Measurements from ENCODE around the gene RHBG. TPM values are rescaled to one million over a fixed set of nuclear protein-coding genes. Genes with fewer than 3 reads are reported as not detected.

Gene RHBG
- total and polyA plus RNA-seq, 2 donors (not counting 1 experiment from before 2014, with no cell fraction given) = not detected

DNA sequence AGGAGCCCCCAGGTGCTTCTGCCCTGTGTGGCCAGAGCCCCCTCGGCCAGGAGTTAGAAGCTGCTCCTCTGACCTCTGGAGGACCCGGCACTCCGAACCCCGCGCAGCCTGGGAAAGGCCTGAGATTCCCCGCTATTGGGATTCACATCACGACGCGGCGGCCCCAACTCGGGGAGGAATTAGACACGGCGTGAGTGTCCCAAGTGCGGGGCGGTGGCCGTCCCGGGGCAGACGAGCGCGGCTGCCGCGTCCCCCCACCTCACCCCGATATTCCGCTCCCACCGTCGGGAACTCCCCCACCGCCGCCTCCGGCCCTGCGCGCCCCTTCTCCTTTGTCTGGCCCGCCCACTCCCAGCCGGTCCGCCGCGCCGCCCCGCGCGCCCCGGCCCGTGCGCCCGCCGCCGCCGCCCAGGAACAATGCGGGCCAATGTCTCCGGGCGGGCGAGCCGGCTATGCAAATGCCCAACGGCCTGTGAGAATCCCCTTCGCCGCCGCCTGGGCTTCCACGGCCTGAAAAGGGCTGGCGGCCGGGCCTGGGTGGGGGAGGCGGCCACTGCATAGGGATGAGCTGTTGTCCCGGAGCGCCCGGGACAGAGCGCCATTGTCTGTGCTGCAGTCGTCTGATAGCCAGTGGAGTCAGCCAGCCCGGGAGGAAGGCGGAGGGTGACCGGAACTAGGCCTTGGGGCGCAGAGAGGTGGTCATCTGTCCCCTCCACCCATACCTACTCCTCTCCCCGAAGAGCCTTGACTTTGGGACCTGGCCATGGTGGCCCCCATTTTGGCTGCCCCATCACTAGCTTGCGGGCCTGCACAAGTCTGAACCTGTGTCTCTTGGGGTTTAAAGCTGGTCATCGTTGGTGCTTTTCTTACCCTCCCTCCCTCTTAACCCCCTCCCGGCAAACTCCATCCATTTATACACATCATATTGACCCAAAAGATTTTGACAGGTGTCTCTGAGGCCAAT, 19.4 kb downstream of the RHBG start:
- Histone ChIP-seq H3K4me1 (ENCODE audit: control insufficient read depth in 2 of 2, insufficient read depth in 2 of 2, low read length in 2 of 2) (peaks cover 4 to 19% of the 10 kb centered on the region in 2 donors), H3K4me3 (ENCODE audit: control extremely low read depth in 1 of 5, extremely low read depth in 1 of 5, insufficient read depth in 1 of 5, low read depth in 2 of 5, low read length in 4 of 5) (no peak overlapping the region), H3K4me2 (replicated peaks; ENCODE audit: low read depth, low read length, poor library complexity, severe bottlenecking) (peak overlapping the region; percentile 40), H3K36me3 (replicated peaks in 1 of 2; ENCODE audit: control extremely low read depth in 1 of 2, control insufficient read depth in 1 of 2, extremely low read depth in 1 of 2, insufficient read depth in 2 of 2, low read length in 1 of 2) (no peaks in the 10 kb centered on the region), H3K27me3 (replicated peaks in 1 of 4; ENCODE audit: control extremely low read depth in 1 of 4, control insufficient read depth in 3 of 4, insufficient read depth in 4 of 4, low read length in 3 of 4) (peaks cover 0 to 53% (median 15%) of the 10 kb centered on the region in 4 experiments), H4K20me1 (ENCODE audit: control insufficient read depth, insufficient read depth, low read length, poor library complexity, severe bottlenecking) (no peaks in the 10 kb centered on the region), H3K79me2 (ENCODE audit: control insufficient read depth, insufficient read depth, low read length) (no peaks in the 10 kb centered on the region), H3K9me3 (ENCODE audit: control extremely low read depth in 1 of 3, control insufficient read depth in 2 of 3, insufficient read depth in 1 of 3, low read length in 2 of 3) (peaks cover 0 to 3% (median 0%) of the 10 kb centered on the region in 3 donors), H3K27ac (ENCODE audit: low read length in 2 of 2) (no peak overlapping the region), H2AFZ (ENCODE audit: insufficient read depth, low read depth, low read length, poor library complexity, severe bottlenecking) (no peak overlapping the region), H3K9ac (ENCODE audit: low read length) (no peak overlapping the region)
- ChIA-PET POLR2A (no interaction called here), CTCF (interaction anchor here (1.3 to 3.9 kb wide), 4 partner anchors 35 to 472 kb away, joined by 3 to 44 read pairs (median 18); partner anchors contain the start of gene NTRK1)
- Mint-ChIP-seq H3K27ac (no peak overlapping the region), H3K27me3 (peaks cover 28% of the 10 kb centered on the region), H3K4me1 (peaks cover 8% of the 10 kb centered on the region), H3K4me3 (no peak overlapping the region), H3K9me3 (ENCODE audit: insufficient read depth) (no peaks in the 10 kb centered on the region)
- ATAC-seq (ENCODE audit: low read depth) = no peak
- TF ChIP-seq, protein P1, sequence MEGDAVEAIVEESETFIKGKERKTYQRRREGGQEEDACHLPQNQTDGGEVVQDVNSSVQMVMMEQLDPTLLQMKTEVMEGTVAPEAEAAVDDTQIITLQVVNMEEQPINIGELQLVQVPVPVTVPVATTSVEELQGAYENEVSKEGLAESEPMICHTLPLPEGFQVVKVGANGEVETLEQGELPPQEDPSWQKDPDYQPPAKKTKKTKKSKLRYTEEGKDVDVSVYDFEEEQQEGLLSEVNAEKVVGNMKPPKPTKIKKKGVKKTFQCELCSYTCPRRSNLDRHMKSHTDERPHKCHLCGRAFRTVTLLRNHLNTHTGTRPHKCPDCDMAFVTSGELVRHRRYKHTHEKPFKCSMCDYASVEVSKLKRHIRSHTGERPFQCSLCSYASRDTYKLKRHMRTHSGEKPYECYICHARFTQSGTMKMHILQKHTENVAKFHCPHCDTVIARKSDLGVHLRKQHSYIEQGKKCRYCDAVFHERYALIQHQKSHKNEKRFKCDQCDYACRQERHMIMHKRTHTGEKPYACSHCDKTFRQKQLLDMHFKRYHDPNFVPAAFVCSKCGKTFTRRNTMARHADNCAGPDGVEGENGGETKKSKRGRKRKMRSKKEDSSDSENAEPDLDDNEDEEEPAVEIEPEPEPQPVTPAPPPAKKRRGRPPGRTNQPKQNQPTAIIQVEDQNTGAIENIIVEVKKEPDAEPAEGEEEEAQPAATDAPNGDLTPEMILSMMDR (IDR thresholded peaks at IDR 0.05) = no peak
- no peak for TF ChIP-seq EZH2 (IDR thresholded peaks at IDR 0.05; ENCODE audit: borderline replicate concordance, insufficient read depth, low read depth, low read length, poor library complexity, severe bottlenecking)
- intact Hi-C loops (cut with micrococcal nuclease) = no loop called here
- DNase-seq = peak; percentile 33
- 16% methylated on average over 70 of the region's 73 CpGs for WGBS (ENCODE audit: insufficient coverage)

DNA sequence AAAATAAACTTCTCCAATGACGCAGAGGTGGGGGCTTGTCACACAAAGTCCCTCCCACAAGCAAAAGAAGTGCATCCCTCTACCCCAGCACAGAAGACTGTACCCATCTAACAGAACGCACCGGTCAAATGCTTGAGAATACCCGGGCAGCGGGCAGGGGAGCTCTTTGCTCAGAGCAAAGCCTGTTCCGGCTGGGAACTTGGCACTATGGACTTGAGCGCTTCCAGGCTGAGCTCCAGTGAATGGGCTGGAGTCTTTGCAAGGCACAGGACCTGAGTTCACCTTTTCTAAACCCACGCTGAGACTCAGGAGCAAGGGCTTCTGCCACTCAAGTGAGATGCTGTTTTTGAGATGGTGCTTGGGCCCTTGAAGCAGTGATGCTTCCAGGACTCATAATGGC, 20.3 kb downstream of the RHBG start:
- no peak for ATAC-seq (ENCODE audit: low read depth)
- no peak for TF ChIP-seq EZH2 (IDR thresholded peaks at IDR 0.05; ENCODE audit: borderline replicate concordance, insufficient read depth, low read depth, low read length, poor library complexity, severe bottlenecking)
- TF ChIP-seq, protein P1 (IDR thresholded peaks at IDR 0.05) = no peak
- Histone ChIP-seq H3K27me3 (replicated peaks in 1 of 4; ENCODE audit: control extremely low read depth in 1 of 4, control insufficient read depth in 3 of 4, insufficient read depth in 4 of 4, low read length in 3 of 4) (peaks cover 0 to 53% (median 15%) of the 10 kb centered on the region in 4 experiments), H3K4me2 (replicated peaks; ENCODE audit: low read depth, low read length, poor library complexity, severe bottlenecking) (no peak overlapping the region), H3K4me1 (ENCODE audit: control insufficient read depth in 2 of 2, insufficient read depth in 2 of 2, low read length in 2 of 2) (peaks cover 4 to 19% of the 10 kb centered on the region in 2 donors), H3K79me2 (ENCODE audit: control insufficient read depth, insufficient read depth, low read length) (no peaks in the 10 kb centered on the region), H4K20me1 (ENCODE audit: control insufficient read depth, insufficient read depth, low read length, poor library complexity, severe bottlenecking) (no peaks in the 10 kb centered on the region), H3K9ac (ENCODE audit: low read length) (no peak overlapping the region), H3K9me3 (ENCODE audit: control extremely low read depth in 1 of 3, control insufficient read depth in 2 of 3, insufficient read depth in 1 of 3, low read length in 2 of 3) (peaks cover 0 to 3% (median 0%) of the 10 kb centered on the region in 3 donors), H3K27ac (ENCODE audit: low read length in 2 of 2) (no peak overlapping the region), H2AFZ (ENCODE audit: insufficient read depth, low read depth, low read length, poor library complexity, severe bottlenecking) (no peak overlapping the region), H3K36me3 (replicated peaks in 1 of 2; ENCODE audit: control extremely low read depth in 1 of 2, control insufficient read depth in 1 of 2, extremely low read depth in 1 of 2, insufficient read depth in 2 of 2, low read length in 1 of 2) (no peaks in the 10 kb centered on the region), H3K4me3 (ENCODE audit: control extremely low read depth in 1 of 5, extremely low read depth in 1 of 5, insufficient read depth in 1 of 5, low read depth in 2 of 5, low read length in 4 of 5) (no peak overlapping the region)
- intact Hi-C loops (cut with micrococcal nuclease) = no loop called here
- Mint-ChIP-seq H3K4me1 (peaks cover 8% of the 10 kb centered on the region), H3K27me3 (peaks cover 29% of the 10 kb centered on the region), H3K27ac (no peak overlapping the region), H3K4me3 (no peak overlapping the region), H3K9me3 (ENCODE audit: insufficient read depth) (no peaks in the 10 kb centered on the region)
- WGBS (ENCODE audit: insufficient coverage) = 99% methylated on average over 8 of the region's 8 CpGs
- no peak for DNase-seq
- POLR2A ChIA-PET = no interaction called here
- CTCF ChIA-PET = interaction anchor here (1.2 to 2.5 kb wide), 3 partner anchors 45 to 472 kb away, joined by 3 to 16 read pairs (median 3); partner anchors contain the start of gene NTRK1

All from B cell (primary cell).